Omental fat pad (tissue), 4 donors: ENCODE data around the gene ARRB2. TPM values are rescaled to one million over a fixed set of nuclear protein-coding genes. Genes with fewer than 3 reads are reported as not detected.
A peak's percentile ranks its signal among the peaks of the same experiment; 100 is the strongest.
"Not testable (repeated sequence)": the region's sequence is repeated elsewhere in the genome, so short reads cannot be mapped to it uniquely, and the experiment has no call there.

Source experiments
- ATAC-seq: fragments of 150-250 bp; one replicate; pipeline ENCODE4 v1.9.1; 2016; ENCODE audit warnings: mild to moderate bottlenecking, moderate library complexity; ENCODE audit not compliant: low FRiP score
- DNase-seq: peaks from one replicate; pipeline ENCODE4 v3.0.0-alpha.2; 2019; ENCODE audit warnings: low spot score
- total RNA-seq, 4 donors: library from RNA; depleted of rRNA; stranded (reverse); fragments of >200 nt; gene quantifications; one replicate each; pipeline ENCODE4 v1.1.0, GENCODE V29; 2016
- TF ChIP-seq, protein P1 (sequence below), 3 donors: fragments of 450-650 bp; IDR thresholded peaks; one replicate each; pipeline ENCODE4 v1.5.1; 2016 to 2017; ENCODE audit warnings: antibody characterized with exemption in 3 of 3, mild to moderate bottlenecking in 3 of 3, moderate library complexity in 2 of 3

The ARRB2 gene
- total RNA-seq, 4 donors from 2014 or later: 43.4 to 111 (median 78.6) TPM

DNA sequence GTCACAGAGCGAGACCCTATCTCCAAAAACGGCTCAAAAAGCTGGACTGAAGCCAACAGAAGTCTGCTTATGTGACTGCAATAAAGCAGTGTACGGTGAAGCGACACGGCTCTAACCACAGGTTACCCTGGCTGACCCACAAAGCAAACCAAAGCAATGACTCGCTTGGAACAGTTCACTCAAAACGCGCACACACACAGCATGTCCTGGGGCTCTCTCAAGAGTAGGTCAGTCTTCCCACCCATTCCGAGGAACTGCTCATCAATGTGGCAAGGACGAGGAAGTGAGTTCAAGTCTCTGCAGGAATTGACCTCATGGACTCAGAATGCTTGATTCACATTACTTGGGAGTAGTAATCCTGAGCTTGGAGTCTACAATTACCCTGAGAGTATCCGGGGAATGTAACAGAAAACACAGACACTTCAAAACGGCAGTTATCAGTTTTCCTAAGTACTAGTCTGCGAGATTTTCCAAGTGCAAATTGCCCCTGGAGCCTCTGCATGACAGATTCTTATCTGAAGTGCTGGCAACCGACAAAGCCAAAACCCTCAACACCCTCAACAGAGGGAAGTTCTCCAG lies 31.9 kb upstream of the ARRB2 start:
- ATAC-seq (no peak), DNase-seq (no peak)
- TF ChIP-seq, protein P1, sequence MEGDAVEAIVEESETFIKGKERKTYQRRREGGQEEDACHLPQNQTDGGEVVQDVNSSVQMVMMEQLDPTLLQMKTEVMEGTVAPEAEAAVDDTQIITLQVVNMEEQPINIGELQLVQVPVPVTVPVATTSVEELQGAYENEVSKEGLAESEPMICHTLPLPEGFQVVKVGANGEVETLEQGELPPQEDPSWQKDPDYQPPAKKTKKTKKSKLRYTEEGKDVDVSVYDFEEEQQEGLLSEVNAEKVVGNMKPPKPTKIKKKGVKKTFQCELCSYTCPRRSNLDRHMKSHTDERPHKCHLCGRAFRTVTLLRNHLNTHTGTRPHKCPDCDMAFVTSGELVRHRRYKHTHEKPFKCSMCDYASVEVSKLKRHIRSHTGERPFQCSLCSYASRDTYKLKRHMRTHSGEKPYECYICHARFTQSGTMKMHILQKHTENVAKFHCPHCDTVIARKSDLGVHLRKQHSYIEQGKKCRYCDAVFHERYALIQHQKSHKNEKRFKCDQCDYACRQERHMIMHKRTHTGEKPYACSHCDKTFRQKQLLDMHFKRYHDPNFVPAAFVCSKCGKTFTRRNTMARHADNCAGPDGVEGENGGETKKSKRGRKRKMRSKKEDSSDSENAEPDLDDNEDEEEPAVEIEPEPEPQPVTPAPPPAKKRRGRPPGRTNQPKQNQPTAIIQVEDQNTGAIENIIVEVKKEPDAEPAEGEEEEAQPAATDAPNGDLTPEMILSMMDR (IDR thresholded peaks at IDR 0.05): no peak

DNA sequence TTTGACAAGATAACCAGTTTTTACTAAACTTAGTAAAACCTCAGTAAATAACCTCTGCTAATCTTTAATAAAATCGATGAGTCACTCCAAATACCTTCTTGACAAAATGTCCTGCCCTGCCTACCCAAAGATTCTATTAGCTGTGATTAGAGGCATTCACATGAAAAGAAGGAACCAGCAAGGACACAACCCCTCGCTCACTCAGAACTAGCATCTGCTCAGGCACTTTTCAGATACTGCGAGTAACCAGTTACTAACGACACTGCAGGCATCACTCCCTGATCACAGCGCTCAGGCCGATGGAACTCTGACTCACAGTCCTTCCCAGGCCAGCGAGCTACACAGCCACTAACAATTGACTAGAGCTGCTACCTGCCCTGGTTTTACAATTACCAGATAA lies 30.8 kb upstream of the ARRB2 start:
- ATAC-seq (peak; percentile 47), DNase-seq (no peak)
- TF ChIP-seq, protein P1 (IDR thresholded peaks at IDR 0.05): no peak

DNA sequence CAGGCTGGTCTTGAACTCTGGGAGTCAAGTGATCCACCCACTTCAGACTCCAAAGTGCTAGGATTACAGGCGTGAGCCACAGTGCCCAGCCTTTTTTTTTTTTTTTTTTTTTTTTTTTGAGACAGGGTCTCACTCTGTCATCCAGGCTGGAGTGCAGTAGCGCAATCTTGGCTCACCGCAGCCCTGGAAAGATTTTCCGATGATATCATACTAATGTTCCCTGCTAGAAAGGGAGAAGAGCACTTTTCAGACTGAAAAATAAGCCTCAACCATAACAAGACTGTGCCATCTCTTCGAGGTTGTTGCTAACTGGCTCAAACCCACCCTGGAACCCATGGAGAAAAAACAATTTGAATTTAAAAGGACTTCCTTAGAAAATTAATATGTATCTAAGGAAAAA lies 26.7 kb upstream of the ARRB2 start:
- not testable (repeated sequence) for DNase-seq, ATAC-seq

DNA sequence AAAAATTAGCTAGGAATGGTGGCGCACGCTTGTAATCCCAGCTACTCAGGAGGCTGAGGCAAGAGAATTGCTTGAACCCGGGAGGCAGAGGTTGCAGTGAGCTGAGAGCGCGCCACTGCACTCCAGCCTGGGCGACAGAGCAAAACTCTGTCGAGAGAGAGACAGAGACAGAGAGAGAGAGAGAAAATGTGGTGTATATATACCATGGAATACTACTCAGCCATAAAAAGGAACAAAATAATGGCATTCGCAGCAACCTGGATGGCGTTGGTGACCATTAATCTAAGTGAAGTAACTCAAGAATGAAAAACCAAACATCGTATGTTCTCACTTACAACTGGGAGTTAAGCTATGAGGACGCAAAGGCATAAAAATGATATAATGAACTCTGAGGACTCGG lies 20.6 kb upstream of the ARRB2 start:
- ATAC-seq, DNase-seq: not testable (repeated sequence)

DNA sequence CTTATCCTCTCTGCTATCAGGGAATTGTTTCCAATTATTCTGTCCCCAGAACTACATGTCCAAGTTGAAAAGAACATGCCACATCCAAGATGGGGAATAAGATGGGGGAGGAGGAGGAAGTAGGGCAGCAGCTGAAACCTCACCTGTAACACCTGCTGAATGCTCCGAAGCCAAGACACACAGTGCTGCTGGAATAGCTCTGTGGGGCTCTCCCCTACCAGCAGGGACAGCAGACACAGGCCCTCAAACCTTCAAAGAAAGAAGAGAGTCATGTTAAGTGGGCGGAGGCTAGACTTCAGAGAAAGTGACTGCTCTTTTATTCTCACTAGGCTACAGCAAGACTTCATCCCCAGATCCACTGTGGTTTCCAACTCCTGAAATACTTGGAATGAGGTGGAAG lies 19.7 kb upstream of the ARRB2 start:
- ATAC-seq (peak; percentile 5), DNase-seq (no peak)
- TF ChIP-seq, protein P1 (IDR thresholded peaks at IDR 0.05): no peak

DNA sequence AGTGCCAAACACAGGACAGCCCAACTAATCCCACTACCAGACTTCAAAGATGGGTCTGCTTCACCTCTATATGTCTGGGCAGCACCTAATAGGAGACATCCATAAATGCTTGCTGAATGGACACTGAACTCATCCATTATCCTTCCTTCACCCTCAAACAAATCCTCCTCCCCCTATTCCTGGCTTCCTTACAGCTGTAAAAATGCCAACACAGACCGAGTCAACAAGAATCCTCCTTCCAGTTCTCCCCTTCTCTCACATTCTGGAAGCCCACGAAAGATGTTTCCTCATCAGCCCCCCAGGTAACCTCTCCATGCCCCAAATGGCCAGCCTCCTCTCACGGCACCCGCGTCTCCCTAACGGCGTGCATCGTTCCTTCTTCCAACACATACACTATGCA lies 18.7 kb upstream of the ARRB2 start:
- DNase-seq (no peak), ATAC-seq (peak; percentile 53)
- TF ChIP-seq, protein P1 (IDR thresholded peaks at IDR 0.05): no peak

DNA sequence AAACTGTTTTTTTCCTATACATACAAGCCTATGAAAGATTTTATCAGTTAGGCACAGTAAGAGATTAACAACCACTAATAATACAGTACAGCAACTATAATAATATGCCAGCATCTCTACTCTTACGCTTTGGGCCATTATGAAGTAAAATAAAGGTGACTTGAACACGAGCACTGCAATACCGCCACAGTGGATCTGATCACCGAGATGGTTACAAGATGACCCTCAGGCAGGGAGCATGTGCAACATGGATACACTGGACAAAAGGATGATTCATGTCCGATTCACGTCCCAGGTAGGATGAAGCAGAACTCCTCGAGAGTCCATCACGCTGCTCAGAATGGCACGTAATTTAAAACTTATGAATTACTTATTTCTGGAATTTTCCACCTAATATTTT lies 17.0 kb upstream of the ARRB2 start:
- TF ChIP-seq, protein P1 (IDR thresholded peaks at IDR 0.05): no peak
- ATAC-seq: no peak
- no peak for DNase-seq

DNA sequence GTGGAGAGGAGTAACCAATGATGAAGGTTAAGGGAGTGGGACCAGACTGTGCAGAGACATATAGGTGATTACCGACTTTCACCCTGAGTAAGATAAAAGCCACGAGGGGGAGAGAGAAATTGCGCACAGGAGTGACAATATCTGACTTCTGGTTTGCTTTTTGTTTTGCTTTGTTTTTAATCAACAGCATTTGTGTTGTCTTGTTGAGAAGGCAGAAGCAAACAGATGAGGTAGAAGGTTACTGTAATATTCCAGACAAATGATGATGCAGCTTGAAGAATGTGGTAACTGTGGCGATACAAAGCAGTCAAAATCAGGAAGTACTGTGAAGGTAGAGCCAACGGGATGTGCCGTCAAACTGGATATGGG lies 14.0 kb upstream of the ARRB2 start:
- DNase-seq: no peak
- TF ChIP-seq, protein P1 (IDR thresholded peaks at IDR 0.05): no peak
- no peak for ATAC-seq

DNA sequence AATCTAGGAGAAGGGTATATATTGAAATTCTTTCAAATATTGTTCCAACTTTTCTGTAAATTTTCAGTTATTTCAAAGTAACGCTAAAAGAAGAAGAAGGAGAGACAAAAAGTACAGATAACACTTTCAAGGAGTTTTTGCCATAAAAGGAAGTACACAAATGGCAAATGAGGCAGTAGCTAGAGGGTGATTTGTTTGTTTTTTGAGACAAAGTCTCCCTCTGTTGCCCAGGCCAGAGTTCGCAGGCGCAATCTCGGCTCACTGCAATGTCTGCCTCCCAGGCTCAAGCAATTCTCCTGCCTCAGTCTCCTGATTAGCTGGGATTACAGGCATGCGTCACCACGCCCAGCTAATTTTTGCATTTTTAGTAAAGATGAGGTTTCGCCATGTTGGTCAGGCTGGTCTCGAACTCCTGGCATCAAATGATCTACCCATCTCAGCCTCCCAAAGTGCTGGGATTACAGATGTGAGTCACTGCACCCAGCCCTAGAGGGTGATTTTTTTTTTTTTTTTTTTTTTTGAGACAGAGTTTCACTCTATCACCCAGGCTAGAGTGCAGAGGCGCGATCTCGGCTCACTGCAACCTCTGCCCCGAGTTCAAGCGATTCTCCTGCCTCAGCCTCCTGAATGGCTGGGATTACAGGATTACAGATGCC lies 10.9 kb upstream of the ARRB2 start:
- ATAC-seq, DNase-seq: not testable (repeated sequence)
